Activated CD8-positive, alpha-beta memory T cell treated with anti-CD3 and anti-CD28 coated beads, Interleukin-2, amount 50 U/mL, for 24 hours (primary cell): ENCODE measurements around the gene MAPT.
"Not testable (repeated sequence)": the region's sequence is repeated elsewhere in the genome, so short reads cannot be mapped to it uniquely, and the experiment has no call there.

Experiments used
- DNase-seq: peaks from one replicate; pipeline ENCODE4 v3.0.0-alpha.2; 2020; ENCODE audit errors: extremely low read depth

The MAPT gene

DNA sequence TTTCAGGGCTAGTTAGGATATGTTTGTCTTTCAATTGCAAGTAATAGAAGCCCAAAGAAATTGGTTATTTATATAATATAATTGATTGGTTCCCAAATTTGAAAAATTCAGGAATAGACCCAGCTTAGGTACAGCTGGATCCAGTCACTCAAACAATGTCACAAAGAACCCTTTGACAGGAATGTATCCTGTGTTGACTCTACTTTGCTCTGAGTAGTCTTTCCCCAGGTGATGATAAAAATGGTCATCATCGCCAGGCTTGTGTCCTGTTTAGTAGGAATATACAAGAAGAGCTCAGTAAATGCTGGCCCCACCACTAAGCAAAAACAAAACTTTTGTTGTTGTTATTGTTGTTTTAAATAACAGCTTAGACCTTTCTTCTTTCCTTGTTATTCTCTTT is 35.0 kb downstream of the MAPT start:
- no peak for DNase-seq

DNA sequence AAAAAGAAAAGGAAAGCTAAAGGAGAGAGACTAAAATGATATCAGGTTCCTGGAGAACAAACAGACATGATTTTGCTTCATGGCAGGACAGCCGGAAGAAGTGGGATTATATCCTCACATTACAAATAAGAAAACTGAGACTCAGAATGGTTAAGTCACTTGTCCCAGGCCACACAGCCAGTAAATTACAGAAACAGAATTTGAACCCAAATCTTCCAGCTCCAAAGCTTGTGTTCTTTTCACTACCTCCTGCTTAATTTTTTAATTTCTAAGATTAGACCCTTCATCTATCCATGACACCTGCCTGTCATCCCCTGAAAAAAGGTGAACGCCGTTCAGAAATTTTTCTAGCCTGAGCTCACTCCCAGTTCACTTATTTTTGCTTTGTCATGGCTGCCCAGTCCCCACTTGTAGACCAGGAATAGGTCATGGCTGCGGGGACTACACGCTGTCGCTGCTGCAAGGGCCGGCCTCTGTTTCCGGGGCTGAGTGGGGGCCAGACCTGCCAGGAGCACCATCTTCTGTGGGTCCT is 36.1 kb downstream of the MAPT start:
- DNase-seq: no peak

DNA sequence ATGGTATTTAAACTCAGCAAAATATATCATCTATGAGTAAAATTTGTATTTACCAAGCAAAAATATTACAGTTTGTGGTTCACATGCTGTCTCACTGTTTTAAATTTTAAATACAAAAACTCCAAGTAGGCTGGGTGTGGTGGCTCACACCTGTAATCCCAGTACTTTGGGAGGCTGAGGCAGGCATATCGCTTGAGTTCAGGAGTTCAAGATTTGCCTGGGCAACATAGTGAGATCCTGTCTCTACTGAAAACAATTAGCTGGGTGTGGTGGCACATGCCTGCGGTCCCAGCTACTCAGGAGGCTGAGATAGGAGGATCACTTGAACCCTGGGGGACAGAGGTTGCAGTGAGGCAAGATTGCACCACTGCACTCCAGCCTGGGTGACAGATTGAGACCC is 37.3 kb downstream of the MAPT start:
- DNase-seq: no peak

GRCh38 chr17:45934044-45934979 is 40.0 kb downstream of the MAPT start:
- no peak for DNase-seq

GRCh38 chr17:45935197-45935709 is 40.9 kb downstream of the MAPT start:
- DNase-seq: no peak

- DNase-seq: no peak
These were observed 41.6 kb downstream of the MAPT start for GRCh38 chr17:45935710-45936509.

GRCh38 chr17:45936610-45937009 is 42.3 kb downstream of the MAPT start:
- no peak for DNase-seq

DNA sequence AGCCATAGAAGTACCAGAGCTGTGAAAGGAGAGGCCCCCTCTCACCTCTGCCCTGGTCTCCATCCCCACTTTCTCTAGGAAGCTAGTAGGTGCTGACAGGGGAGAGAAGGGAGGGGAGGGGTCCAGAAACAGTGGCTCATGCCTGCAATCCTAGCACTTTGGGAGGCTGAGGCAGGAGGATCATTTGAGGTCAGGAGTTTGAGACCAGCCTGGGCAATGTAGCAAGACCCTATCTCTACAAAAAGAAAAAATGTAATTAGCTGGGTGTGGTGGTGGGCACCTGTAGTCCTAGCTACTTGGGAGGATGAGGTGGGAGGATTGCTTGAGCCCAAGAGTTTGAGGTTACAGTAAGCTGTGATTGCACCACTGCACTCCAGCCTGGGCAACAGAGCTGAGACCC is 42.8 kb downstream of the MAPT start:
- DNase-seq: not testable (repeated sequence)

DNA sequence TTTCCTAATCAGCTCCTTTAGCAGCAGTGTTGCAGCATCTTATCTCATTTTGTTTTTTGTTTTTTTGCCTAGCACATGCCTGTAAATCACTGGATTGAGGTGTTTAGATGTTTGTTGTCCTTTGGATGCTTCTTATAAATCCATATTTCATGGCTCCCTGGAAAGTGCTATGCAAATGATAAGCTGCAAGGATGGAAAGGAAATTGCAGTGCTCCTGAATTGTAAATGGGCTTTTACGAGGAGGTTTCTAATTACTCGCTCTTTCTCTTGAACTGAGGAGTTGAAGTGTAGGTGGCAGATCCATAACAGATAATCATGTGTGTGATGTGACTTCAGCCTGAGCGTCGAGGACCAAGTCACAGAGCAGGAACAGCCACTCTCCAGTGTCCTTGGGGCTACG is 45.0 kb downstream of the MAPT start:
- DNase-seq: no peak

DNA sequence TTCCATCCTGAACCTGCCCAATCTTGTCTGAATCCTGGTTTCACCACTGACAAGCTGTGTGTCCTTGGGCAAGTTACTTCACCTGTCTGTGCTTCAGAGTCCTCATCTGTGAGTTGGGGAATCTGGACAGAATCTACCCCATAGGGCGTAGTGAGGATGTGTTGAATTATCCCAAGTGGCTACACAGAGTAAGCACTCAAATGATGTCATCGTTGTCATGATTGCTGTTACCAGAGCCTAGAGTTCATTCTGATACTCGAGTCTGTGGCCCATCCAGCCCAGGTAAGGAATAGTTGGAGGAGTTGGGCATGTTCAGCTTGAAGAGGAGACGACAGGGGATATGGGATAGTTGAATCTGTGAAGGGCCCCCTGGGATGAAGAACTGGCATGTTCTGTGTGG is 45.9 kb downstream of the MAPT start:
- DNase-seq: no peak

DNA sequence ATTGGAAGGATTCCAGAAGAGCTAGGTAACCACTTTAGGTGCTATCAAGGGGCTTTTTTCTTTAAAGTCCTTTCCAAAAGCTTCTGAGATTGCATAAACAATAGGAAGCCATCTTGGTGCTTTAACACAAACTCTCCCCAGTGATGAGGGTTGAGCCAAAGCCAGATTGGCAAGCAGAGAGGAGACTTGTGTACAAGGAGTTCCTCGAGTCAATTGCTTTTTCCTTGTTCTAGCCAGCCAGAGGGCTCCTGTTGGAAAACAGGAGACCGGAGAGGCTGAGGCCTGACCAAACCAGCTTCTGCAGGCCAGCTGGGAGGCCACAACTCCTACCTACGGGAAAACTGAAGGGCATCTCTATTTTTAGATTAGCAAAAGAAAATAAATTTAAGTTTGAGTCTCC is 46.5 kb downstream of the MAPT start:
- no peak for DNase-seq

DNA sequence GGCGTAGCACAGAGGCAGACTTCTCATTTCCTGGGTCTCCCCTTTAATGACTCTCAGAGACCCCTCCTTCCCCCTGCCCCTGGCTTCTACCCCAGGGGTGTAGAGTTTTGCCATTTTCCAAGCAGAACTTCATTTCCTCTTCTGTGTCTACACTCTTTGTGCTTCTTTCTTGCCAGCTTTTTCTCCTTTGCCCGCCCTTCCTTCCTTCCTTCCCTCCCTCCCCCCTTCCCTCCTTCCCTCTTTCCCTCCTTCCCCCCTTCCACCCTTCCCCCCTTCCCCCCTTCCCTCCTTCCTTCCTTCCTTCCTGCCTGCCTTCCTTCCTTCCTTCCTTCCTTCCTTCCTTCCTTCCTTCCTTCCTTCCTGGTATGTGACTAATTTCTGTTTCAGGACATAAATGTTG is 47.0 kb downstream of the MAPT start:
- DNase-seq: no peak

- no peak for DNase-seq
These were observed 47.9 kb downstream of the MAPT start for GRCh38 chr17:45942284-45942683.

GRCh38 chr17:45946841-45947256 is 52.5 kb downstream of the MAPT start:
- DNase-seq: no peak

DNA sequence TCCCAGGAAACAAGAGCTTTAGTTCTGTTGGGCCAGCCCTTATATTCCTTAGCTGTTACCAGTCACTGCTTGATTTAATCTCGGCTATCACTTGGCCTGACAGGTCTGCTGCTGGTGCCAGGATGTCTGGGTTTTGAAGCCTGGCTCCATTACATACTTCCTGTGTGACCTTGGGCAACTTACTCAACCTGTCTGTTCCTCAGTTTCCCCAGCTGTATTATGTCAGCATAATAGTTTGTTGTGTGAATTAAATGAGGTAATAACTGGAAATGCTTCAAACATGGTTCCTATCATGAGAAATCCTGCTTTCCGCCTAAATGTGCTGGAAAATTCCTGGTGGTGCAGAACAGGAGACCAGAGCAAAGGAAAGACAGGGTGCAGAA is 54.1 kb downstream of the MAPT start:
- no peak for DNase-seq

DNA sequence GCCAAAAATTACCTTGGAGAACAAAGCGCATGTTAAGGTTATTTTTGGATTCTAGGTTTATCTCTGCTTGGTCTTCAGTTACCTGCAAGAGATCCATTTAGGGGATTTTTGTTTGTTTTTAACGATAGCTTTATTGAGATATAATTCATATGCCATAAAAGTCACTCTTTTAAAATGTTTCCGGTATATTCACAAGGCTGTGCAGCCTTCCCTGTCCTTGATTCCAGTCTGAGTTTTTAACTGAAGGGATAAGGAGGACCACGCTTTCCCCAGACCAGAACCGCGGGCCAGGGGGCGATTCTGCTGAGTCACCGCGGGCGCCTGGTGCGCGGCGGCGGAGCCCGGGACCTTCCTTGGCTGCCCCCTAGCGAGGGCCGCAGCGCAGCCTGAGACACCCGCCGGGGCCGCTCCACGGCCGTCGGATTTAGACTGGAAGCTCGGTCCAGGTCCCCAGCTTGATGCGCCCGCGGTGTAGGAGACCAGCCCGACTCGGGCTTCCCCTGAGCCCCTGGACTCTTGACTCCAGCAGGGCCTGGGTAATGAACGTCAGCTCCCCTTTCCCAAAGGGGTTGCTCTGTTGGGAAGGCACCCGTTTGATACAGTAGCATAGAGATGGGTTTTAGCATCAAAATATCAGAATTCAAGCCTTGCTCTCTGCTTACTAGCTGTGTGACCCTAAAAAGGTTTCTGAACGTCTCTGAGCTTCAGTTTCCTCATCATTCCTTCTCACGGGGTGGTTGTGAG is 54.7 kb downstream of the MAPT start:
- DNase-seq: peak; percentile 8

- DNase-seq: no peak
These were observed 55.5 kb downstream of the MAPT start for GRCh38 chr17:45949755-45950320.

DNA sequence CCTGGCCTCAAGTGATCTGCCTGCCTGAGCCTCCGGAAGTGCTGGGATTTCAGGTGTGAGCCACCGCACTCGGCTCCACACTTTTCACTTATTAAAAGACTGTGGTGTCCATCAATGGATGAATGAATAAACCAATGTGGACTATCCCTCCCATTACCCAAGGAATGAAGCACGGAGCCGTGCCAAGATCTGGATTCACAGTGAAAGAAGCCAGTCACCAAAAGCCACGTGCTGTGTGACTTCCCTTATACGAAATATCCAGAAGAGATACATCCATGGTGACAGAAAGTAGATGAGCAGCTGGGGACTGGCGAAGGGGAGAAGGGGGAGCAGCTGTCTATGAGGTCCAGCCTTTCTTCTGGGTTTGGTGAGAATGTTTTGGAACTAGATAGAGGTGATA is 56.5 kb downstream of the MAPT start:
- DNase-seq: no peak

- no peak for DNase-seq
These were observed 57.0 kb downstream of the MAPT start for GRCh38 chr17:45951403-45951802.

- no peak for DNase-seq
These were observed 57.6 kb downstream of the MAPT start for GRCh38 chr17:45951941-45952340.

GRCh38 chr17:45952814-45953320 is 58.5 kb downstream of the MAPT start:
- no peak for DNase-seq
